HEK293 (cell line): ENCODE results near the gene CXCL8.

ENCODE experiments used
- CTCF ChIP-seq: fragments of 450-650 bp; formaldehyde crosslinking; IDR thresholded peaks from 2 replicates; pipeline ENCODE4 v1.5.1; 2016; ENCODE audit warnings: missing biosample characterization, missing genetic modification characterization
- REST ChIP-seq: fragments of 450-650 bp; formaldehyde crosslinking; IDR thresholded peaks from 2 replicates; pipeline ENCODE4 v1.5.1; 2016; ENCODE audit warnings: missing biosample characterization, missing genetic modification characterization
- ZBTB26 ChIP-seq: fragments of 450-650 bp; formaldehyde crosslinking; optimal IDR thresholded peaks from 2 replicates; pipeline ENCODE3; 2016; ENCODE audit warnings: missing biosample characterization, mild to moderate bottlenecking, missing genetic modification characterization
- ZNF112 ChIP-seq: fragments of 450-650 bp; formaldehyde crosslinking; IDR thresholded peaks from 2 replicates; pipeline ENCODE4 v1.5.0; 2017; ENCODE audit warnings: missing biosample characterization, missing genetic modification characterization
- ZNF433 ChIP-seq: fragments of 450-650 bp; formaldehyde crosslinking; IDR thresholded peaks from 2 replicates; pipeline ENCODE4 v1.5.1; 2016; ENCODE audit warnings: missing biosample characterization, missing genetic modification characterization, low read depth
- ZNF670 ChIP-seq: fragments of 450-650 bp; formaldehyde crosslinking; IDR thresholded peaks from 2 replicates; pipeline ENCODE4 v1.5.1; 2016; ENCODE audit warnings: missing biosample characterization, missing genetic modification characterization, low read depth

GRCh38 chr4:73765296-73765695, 24.9 kb downstream of the CXCL8 start:
- TF ChIP-seq REST (tag by site-specific recombination) (no peak), ZNF433 (no peak), CTCF (no peak), ZBTB26 (no peak), ZNF670 (tag by site-specific recombination) (no peak), ZNF112 (tag by site-specific recombination) (no peak)
